Measurements from ENCODE around the gene RPRM.
"Not testable (repeated sequence)": the region's sequence is repeated elsewhere in the genome, so short reads cannot be mapped to it uniquely, and the experiment has no call there.

The RPRM gene

DNA sequence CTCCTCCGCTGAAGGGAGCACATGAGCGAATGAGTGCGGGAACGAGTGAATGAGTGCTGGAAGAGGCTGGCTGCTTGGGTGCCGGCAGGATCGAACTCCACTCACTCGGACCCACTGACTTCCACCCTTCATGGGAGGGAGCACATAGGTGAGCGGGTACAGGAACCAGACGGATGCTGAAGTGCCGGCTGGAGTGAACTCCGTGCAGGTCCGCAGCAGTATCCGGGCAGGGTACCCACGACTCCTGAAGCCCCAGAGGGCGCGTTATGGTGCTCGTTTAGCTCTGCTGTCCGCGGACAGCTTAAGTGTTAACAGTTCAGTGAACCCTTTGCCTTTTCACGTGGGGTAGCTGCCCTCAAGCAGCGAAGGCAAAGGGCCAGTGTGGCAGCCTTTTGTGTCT, 23.2 kb downstream of the RPRM start:
- DNase-seq, result no peak

DNA sequence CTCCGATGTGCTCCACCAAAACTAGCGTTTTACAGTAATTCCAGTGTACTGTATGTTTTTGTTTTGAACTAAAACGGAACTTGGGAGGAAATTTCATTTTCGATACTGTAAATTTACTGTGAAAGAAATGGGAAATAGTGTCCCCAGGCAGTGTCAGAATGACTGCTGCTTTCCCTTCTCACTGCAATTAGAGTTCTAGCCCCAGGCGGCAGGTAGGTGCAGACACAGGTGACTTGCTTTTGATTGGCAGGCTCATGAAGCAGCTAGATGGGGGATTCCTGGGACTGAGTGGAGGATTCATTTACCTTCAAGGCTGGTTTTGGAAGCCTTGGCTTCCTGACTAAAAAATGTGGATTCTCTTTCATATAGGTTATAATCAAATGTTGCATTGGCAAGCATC, 27.0 kb downstream of the RPRM start:
- DNase-seq, result no peak

DNA sequence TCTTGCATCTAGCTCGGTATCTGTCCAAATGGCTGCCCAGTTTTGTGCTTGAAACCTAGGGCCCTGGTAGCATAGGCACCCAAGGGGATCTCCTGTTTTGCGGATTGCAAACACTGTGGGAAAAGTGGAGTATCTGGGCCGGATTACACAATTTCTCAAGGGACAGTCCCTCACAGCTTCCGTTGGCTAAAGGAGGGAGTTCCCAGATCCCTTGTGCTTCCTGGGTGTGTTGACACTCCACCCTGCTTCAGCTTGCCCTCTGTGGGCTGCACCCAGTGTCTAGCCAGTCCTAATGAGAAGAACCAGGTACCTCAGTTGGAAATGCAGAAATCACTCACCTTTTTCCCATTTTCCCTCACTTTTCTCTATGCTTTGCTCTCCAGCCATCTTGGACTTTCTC, 35.5 kb downstream of the RPRM start:
- DNase-seq, result no peak

DNA sequence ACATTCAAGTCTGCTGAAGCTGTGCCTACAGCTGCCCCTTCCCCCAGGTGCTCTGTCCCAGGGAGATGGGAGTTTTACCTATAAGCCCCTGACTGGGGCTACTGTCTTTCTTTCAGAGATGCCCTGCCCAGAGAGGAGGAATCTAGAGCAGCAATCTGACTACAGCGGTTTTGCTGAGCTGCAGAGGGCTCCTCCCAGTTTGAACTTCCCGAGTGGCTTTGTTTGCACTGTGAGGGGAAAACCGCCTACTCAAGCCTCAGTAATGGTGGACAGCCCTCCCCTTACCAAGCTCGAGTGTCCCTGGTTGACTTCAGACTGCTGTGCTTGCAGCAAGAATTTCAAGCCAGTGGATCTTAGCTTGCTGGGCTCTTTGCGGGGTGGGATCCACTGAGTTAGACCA, 35.9 kb downstream of the RPRM start:
- DNase-seq, result not testable (repeated sequence)

GRCh38 chr2:153440090-153440489, 38.5 kb downstream of the RPRM start:
- DNase-seq, result not testable (repeated sequence)

GRCh38 chr2:153433403-153433802, 45.2 kb downstream of the RPRM start:
- DNase-seq, result no peak

DNA sequence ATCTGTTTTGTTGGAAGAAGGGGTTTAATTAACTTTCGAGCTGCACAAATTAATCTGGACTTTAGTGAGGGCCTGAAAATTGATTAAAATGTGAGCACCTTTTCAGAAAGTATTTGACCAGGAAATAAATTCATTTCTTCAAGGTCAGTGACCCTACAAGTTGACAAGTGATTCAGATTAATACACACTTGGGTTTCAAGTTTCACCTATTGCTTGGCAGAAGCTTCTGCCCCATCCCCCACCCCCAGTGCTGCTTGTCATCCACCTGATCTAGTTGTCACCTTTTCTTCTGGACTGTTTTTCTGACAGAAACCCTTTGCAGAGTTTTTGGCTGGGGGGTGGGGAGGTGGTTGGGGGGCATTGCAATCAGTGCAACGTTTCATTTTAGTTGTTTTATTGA, 46.2 kb downstream of the RPRM start:
- no peak for DNase-seq

DNA sequence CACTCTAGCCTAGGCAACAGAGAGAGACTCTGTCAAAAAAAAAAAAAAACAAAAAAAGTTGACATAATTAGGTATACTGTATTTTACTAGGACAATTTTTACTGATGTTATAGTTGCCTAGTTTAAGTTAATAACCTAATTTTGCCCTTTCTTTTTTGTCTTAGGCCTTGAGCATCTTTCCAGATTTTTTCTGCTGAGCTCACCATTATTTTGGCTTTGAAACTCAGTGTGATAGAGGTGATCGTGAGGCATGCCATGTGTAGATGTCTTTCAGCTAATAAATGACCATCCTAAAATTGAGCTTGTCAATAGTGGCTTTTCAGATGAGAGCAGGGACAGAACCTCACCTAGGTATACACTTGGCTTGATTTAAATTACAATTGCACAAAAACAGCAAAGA, 47.4 kb downstream of the RPRM start:
- DNase-seq, result no peak

Data from activated T-cell treated with anti-CD3 and anti-CD28 coated beads for 4 hours (primary cell).